ENCODE measurements around the gene CCDC30. TPM values are rescaled to one million over a fixed set of nuclear protein-coding genes. Genes with fewer than 3 reads are reported as not detected.

The CCDC30 gene
- polyA plus RNA-seq, 1 donor (not counting 4 experiments of a cell fraction or from before 2014, with no cell fraction given): 0.35 TPM

DNA sequence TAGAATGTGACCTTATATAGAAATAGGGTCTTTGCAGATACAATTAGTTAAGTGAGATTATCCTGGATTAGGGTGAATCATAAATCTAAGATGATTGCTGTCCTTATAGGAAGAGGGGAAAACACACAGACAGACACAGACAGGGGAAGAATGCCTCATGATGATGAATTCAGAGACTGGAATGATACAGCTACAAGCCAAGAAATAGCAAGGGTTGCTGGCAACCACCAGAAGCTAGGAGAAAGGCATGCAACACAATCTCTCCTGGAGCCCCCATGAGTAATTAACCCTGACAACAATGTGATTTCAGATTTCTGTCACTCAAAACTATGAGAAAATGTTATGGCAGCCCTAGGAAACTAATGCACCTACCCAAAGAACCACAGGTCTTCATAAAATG is 176.0 kb downstream of the CCDC30 start:
- Histone ChIP-seq H4K20me1 (ENCODE audit: control insufficient read depth, extremely low read depth, insufficient read depth, low read length) (no peaks in the 10 kb centered on the region), H3K79me2 (ENCODE audit: control insufficient read depth, insufficient read depth, low read length) (no peaks in the 10 kb centered on the region), H3K9ac (ENCODE audit: control insufficient read depth, extremely low read depth, insufficient read depth, low read length) (no peak overlapping the region), H3K27ac (ENCODE audit: control insufficient read depth, insufficient read depth, low read length) (no peak overlapping the region), H3K4me2 (ENCODE audit: control insufficient read depth, extremely low read depth, insufficient read depth, low read depth, low read length) (no peak overlapping the region), H3K9me1 (ENCODE audit: control insufficient read depth, extremely low read depth, insufficient read depth, low read length) (no peaks in the 10 kb centered on the region), H3K9me3 (ENCODE audit: control insufficient read depth, low read depth, low read length) (no peaks in the 10 kb centered on the region), H3K27me3 (ENCODE audit: control insufficient read depth, extremely low read depth, insufficient read depth, low read length) (no peaks in the 10 kb centered on the region), H3K36me3 (ENCODE audit: control insufficient read depth in 2 of 2, extremely low read depth in 1 of 2, insufficient read depth in 2 of 2, low read length in 2 of 2) (no peaks in the 10 kb centered on the region), H3K4me1 (ENCODE audit: control insufficient read depth, extremely low read depth, insufficient read depth, low read length) (no peaks in the 10 kb centered on the region), H3K4me3 (ENCODE audit: control insufficient read depth in 2 of 3, extremely low read depth in 1 of 3, insufficient read depth in 2 of 3, low read depth in 1 of 3, low read length in 3 of 3) (no peak overlapping the region), H2AFZ (ENCODE audit: control insufficient read depth, low read length) (no peak overlapping the region)
- no peak for FAIRE-seq
- dilution Hi-C loops (cut with MboI; ENCODE audit: extremely low pct_ligation_motif_present, low sequenced_read_pairs): no loop called here
- DNase-seq (ENCODE audit: low read depth, low spot score): no peak
- TF ChIP-seq, protein P1, sequence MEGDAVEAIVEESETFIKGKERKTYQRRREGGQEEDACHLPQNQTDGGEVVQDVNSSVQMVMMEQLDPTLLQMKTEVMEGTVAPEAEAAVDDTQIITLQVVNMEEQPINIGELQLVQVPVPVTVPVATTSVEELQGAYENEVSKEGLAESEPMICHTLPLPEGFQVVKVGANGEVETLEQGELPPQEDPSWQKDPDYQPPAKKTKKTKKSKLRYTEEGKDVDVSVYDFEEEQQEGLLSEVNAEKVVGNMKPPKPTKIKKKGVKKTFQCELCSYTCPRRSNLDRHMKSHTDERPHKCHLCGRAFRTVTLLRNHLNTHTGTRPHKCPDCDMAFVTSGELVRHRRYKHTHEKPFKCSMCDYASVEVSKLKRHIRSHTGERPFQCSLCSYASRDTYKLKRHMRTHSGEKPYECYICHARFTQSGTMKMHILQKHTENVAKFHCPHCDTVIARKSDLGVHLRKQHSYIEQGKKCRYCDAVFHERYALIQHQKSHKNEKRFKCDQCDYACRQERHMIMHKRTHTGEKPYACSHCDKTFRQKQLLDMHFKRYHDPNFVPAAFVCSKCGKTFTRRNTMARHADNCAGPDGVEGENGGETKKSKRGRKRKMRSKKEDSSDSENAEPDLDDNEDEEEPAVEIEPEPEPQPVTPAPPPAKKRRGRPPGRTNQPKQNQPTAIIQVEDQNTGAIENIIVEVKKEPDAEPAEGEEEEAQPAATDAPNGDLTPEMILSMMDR (optimal IDR thresholded peaks at IDR 0.05 in 1 of 3, IDR thresholded peaks at IDR 0.05 in 1 of 3, conservative IDR thresholded peaks at IDR 0.05 in 1 of 3; ENCODE audit: extremely low read depth in 1 of 3, insufficient read depth in 2 of 3, low read length in 3 of 3): no peak
- TF ChIP-seq EZH2 (IDR thresholded peaks at IDR 0.05; ENCODE audit: low read length): no peak

DNA sequence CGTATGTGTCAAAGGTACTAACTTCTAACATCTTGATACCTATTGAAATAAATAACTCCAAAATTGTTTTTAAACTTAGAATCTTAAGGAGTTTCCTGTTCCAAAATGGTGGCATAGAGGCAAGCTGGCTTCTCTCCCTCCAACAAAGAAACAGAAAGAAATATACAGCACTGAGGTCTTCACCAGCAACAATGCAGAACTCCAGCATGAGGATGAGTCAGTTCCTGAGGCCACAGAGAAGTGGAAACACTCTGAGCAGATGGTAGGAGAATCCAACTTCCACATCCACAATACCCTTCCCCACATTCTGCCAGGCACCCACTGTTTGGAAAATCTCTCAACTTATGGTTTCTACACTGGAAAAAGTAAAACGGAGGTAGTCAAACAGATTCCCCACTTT is 183.0 kb downstream of the CCDC30 start:
- FAIRE-seq (no peak), DNase-seq (ENCODE audit: low read depth, low spot score) (no peak)
- no peaks in the 10 kb centered on the region for H3K9me3 ChIP-seq (ENCODE audit: control insufficient read depth, low read depth, low read length)
- H3K36me3 ChIP-seq (ENCODE audit: control insufficient read depth in 2 of 2, extremely low read depth in 1 of 2, insufficient read depth in 2 of 2, low read length in 2 of 2): no peaks in the 10 kb centered on the region
- H3K4me2 ChIP-seq (ENCODE audit: control insufficient read depth, extremely low read depth, insufficient read depth, low read depth, low read length): no peak overlapping the region
- TF ChIP-seq, protein P1 (optimal IDR thresholded peaks at IDR 0.05 in 1 of 3, IDR thresholded peaks at IDR 0.05 in 1 of 3, conservative IDR thresholded peaks at IDR 0.05 in 1 of 3; ENCODE audit: extremely low read depth in 1 of 3, insufficient read depth in 2 of 3, low read length in 3 of 3): no peak
- no peak for TF ChIP-seq EZH2 (IDR thresholded peaks at IDR 0.05; ENCODE audit: low read length)
- H3K79me2 ChIP-seq (ENCODE audit: control insufficient read depth, insufficient read depth, low read length): no peaks in the 10 kb centered on the region
- no peak overlapping the region for H2AFZ ChIP-seq (ENCODE audit: control insufficient read depth, low read length)
- no peaks in the 10 kb centered on the region for H3K4me1 ChIP-seq (ENCODE audit: control insufficient read depth, extremely low read depth, insufficient read depth, low read length)
- dilution Hi-C loops (cut with MboI; ENCODE audit: extremely low pct_ligation_motif_present, low sequenced_read_pairs): no loop called here
- no peak overlapping the region for H3K4me3 ChIP-seq (ENCODE audit: control insufficient read depth in 2 of 3, extremely low read depth in 1 of 3, insufficient read depth in 2 of 3, low read depth in 1 of 3, low read length in 3 of 3)
- no peaks in the 10 kb centered on the region for H3K9me1 ChIP-seq (ENCODE audit: control insufficient read depth, extremely low read depth, insufficient read depth, low read length)
- no peaks in the 10 kb centered on the region for H3K27me3 ChIP-seq (ENCODE audit: control insufficient read depth, extremely low read depth, insufficient read depth, low read length)
- H3K9ac ChIP-seq (ENCODE audit: control insufficient read depth, extremely low read depth, insufficient read depth, low read length): no peak overlapping the region
- H3K27ac ChIP-seq (ENCODE audit: control insufficient read depth, insufficient read depth, low read length): no peak overlapping the region
- H4K20me1 ChIP-seq (ENCODE audit: control insufficient read depth, extremely low read depth, insufficient read depth, low read length): no peaks in the 10 kb centered on the region

Data from keratinocyte (primary cell).